ENCODE data around the gene FAM151B.
"Not testable (repeated sequence)": the region's sequence is repeated elsewhere in the genome, so short reads cannot be mapped to it uniquely, and the experiment has no call there.

The FAM151B gene

DNA sequence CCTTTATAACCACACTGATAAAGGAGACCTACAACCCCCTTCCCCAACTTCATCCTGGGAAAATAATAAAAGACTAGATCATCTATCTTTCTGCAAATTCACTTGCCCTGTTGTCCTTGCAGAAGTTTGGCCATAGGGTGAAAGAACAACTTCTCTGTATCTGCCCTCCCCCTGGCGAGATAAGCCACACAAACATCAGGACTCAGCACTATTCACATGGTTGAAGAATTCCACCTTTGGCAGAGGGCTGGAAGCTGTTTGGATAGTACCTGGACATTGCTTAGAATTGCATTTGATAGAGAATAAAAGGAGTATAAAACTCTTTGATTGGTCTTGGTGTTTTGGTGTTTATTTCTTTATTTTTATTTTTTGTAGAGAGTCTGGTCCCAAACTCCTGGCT, 16.9 kb downstream of the FAM151B start:
- no peak for DNase-seq

DNA sequence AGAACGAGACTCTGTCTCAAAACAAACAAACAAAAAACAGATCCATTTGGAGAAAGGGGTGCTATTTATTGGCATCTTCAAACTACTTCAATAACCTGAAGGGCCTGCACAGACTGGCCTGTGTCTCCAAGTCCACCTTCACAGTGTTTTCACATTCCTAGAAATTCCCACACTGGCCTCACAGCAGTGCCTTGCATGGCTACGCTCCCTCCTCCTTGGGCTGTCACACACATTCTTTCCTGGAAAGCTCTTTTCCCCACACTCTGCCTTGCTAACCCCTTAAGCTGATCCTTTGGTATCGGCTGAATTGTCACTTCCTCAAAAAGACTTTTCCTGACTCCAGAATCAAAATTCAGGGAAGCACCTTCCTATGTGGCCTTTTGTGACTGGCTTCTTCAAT, 19.8 kb downstream of the FAM151B start:
- no peak for DNase-seq

DNA sequence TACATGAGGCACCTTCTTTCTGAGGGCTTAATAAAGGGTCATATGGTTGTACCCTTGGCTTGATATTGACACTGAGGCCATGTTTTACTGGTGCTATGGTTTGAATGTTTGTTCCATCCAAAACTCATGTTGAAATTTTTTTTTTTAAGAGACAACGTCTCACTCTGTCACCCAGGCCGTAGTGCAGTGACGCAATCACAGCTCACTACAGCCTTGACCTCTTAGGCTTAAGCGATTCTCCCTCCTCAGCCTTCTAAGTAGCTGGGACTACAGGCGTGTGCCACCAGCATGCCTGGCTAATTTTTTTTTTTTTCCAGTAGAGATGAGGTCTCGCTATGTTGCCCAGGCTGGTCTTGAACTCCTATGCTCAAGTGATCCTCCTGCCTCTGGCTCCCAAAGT, 20.9 kb downstream of the FAM151B start:
- no peak for DNase-seq

DNA sequence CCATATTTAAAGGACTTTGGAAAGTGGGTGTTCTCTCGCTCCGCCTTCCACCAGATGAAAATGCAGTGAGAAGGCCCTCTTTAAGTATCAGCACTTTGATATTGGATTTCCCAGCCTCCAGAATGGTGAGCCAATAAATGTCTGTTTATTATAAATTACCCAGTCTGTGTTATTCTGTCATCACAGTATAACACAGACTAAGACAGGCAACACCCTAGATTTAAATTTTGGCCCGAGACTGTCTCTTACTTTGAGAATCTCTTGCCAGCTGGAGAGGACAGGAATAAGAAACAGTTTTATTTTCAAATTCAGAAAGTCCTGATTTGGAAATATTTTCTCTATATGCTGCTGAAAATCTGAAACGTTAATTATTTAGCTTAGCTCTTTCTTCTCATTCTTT, 21.5 kb downstream of the FAM151B start:
- DNase-seq, result no peak

DNA sequence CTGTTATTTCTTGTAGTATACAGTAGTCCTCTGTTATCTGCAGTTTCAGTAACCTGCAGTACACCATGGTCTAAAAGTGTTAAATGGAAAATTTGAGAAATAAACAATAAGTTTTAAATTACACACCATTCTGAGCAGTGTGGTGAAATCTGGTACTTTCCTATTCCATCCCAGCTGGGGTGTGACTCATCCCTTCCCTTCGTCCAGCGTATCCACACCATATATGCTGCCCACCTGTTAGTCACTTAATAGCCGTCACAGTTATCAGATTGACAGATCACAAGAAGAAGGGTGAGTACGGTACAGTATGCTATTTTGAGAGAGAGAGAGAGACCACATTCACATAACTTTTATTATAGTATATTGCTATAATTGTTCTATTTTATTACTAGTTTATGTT, 28.9 kb downstream of the FAM151B start:
- no peak for DNase-seq

DNA sequence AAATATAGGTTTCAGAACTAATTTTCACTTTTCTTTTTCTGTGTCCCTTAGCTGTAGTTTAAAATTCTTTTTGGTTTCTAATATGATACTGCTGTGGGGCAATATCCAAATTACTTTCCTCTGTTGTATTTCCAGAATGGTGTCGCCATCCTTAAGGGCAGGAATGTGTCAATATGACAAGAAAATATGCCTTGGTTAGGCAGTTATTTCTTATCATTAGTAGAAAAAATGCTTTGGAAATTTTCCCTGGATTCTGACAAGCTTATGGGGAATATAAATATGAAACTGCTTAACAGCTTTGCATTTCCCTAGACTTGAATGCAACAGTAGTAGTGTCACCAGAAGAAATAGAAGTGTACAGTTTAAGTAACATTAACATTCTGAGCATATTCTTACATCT, 52.8 kb downstream of the FAM151B start:
- no peak for DNase-seq

DNA sequence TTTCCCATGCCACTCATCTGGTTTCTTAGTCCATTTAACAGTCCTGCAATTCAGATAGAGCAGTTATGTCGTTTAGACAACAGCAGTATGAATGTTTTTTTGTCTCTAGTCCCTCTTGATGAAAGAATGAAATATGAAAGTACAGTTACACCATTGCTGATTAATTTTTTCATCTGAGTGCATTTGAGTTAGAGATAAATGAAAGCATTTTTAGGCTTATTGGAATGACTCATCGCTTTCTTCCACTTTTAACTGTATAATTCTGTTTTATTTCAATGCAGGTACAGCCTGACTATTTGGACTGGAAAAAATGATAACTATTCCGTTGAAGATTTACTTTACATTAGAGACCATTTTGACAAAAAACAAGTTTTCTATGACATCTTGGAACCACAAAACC, 53.5 kb downstream of the FAM151B start:
- DNase-seq, result no peak

DNA sequence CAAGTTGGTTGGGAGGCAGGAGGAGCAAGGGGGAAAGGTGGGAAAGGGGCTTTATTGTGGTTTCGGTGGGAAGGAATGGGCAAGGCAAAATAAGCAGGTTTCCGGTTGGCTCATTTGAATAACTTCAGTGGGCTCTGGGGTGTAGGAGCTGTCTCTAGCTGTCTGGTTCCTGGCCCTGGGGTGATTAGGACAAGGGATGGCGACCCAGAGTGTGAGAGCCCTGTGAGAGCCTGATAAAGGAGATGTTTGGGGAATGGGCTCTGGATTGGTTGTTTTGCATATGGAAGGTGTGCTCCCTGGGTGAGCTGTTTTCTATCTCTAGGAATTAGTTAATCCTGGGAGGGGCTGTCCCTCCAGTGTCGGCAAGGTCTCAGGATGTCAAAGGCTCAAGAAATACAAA, 66.7 kb downstream of the FAM151B start:
- no peak for DNase-seq

DNA sequence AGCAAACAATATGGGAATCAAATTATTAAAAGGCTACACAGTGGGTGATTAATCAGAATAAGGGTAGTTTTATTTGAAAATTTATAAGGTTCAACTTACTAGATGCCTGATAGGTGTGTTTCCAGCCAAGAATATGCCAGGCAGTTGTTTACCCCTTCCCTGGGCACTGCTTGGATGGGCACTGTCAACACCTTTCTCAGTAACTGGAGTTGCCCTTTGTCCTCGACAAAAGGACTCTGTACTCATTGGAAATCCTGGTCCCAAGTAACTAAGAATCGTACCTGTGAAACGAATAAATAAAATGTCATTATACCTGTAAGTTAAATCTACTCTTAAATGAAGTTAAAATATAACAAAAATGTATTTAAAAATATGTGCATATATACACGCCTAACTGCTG, 67.2 kb downstream of the FAM151B start:
- no peak for DNase-seq

DNA sequence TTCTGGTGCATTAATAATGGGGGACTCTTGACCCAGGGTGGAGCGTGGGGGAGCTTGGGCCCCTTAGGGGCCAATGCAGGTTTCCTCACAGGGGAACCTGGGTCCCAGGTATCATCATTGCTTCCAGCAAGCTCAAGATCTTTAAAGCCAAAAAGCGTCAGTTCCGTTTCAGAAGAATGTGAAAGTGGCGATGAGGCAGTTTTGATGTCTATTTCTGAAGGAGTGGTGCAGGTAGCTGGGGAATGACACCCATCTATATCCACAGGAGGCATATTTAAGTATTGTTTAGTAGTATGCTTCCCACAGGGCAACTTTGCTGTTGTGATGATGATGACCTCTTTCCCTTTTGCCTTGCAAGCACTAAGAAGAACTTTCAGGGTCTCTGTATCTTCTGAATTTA, 71.3 kb downstream of the FAM151B start:
- no peak for DNase-seq

DNA sequence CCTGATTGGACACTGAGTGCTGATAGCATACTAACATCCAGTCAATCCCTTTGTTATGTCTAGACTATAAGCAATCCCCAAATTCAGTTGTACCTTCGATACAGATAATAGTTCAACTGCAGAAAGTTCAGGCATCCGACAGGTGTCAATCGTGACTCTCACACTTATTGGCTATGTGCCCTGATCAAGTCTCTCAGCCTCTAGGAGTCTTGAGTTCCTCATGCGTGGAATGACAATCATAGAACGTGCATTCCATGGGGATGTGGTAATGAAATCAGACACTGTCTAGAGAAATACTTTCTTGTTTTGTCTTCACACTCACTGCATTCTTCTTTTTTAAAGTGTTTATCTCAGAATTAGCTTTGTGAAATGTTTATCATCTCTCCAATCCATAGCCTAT, 77.4 kb downstream of the FAM151B start:
- DNase-seq, result no peak

DNA sequence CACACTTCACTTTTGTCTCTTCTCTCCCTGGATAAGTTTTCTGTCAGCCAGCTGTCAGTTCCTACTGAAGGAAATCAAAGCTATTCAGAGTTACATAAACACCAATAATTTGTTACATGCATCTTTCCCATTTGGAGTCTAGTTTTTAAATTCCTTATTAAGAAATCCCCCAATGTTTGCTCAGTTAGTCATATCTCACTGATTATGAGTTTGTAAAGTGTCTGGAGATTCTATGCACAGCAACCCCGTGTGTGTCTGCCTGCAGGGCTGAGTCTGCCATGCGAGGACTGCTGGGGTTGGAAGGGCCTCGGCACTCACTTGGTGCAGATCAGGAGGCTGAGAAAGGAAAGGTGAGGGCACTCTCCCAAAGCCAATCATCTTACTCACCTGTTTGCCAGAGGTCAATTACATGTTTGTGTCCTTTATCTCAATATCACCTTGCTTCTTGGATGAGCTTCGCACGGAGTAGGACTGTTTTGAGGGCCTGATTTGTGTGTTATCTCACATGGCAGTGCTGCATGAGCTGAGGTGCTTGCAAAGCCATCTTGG, 78.9 kb downstream of the FAM151B start:
- DNase-seq, result no peak

DNA sequence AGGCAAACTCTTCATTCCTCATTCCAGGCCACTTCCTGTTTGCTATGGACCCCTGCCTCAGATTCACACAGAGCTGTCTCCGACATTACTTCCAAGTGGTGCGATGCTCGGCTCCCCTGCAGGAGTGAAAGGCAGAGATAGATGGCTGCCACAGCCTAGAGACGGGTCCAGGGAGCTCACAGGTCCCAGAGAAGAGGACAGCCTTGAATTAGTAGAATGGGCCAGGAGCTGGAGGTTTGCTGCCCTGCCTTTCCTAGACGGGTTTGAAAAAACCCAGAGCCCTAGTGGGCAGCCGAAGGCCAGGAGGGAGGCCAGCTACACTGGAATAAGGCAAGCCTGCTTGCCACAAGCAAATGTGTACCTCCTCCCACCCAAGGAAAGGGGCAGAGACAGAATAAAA, 80.4 kb downstream of the FAM151B start:
- DNase-seq, result no peak

DNA sequence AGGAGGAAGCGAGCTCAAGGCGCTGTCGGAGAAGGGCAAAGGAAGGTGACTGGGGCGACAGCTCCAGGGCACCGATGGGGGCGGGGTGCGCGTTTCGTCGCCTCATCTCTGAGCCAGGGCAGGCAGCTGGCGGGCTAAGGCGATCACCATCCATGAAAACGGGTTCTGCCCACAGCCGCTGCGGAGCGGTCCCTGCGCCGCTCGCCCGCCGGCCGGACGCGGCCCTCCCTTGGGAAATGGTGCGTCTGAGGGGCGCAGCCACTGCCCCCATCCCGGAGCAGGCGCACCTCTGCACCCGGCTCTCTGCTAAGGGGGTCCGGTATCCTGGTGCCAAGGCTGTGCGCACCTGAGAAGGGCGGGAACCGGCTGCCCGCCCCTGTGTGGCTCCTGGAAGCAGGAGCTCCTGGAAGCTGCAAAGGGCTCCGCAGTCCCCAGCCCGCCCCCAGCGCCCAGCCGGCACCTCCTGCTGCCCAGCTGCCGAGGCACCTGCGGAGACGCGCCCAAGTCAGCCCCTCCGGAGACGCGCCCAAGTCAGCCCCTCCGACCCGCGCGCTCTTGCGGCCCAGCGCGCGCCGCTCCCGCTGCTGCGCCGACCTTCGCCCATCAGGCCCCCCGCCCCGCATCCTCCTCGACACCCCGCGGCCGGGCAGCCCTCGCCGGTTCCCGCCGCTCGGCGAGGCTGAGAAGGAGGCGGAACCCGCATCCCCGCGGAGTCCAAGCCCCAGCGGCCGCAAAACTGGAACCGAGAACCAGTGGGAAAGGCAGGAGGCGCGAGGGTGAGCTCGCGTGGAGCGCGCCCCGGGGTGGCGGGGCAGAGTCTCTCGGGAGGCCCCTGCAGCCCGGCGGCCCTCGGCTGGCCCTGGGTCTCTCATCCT, 81.4 kb downstream of the FAM151B start:
- no peak for DNase-seq

DNA sequence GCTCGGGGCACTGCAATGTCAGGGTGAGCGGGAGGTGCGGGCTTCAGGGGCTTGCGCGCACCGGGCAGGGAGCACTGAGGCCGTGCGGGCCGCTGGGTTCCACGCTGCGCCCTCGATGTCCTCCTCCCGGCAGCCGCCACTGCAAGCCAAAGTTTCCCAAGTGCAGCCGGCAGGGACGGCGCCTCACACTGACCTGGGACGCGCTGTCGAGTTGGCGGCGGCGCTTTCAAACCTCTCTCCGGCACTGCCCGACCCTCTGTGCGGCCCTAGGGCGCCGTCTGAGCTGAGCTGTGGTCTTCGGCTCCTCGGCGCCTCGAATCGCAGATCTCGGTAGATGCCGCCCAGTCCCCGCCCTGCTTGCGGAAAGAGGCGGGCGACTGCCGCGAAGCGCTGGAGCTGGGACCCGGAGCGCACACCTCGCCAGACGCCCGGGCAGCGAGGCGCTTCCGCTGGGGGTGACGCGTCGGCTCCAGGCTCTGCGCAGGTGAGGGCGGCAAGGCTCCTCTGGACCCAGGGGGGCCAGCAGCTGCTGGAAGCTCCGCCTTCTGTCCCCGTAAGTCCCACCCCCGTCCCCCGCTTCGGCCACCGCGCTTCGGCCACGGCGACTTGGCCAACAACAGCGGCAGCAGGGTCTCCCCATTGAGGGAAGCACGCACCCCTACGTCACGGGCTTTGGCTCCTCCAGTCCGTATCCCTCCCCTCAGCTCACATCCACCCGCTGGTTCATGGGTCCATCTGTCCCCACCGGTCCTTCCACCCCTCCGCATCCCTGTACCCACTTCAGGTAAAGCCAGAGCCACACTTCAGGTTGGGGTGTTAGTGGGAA, 82.3 kb downstream of the FAM151B start, which contains the start of gene ANKRD34B:
ANKRD34B (minus strand) TSS at position 320 of the 826 bp plus-strand sequence. CDS start 10,261 bp downstream, outside the sequence.
- DNase-seq, result no peak

DNA sequence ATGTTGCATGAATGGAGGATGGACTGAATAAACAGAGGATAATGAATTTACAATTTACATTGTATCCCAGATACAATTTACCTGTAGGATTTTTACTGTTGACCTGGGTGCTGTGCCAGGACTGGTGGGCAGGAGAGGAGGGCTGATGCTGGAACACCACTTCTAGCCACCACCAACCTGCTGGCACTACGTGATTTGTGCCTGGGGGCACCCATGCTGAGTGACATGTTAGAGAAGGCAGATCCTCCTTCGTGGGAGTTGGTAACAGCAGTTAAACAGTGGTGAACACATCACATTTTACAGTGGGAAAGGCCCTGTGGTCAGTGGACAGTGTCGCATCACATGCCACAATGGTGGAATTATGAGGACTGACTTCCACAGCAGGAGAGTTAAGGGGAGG, 85.2 kb downstream of the FAM151B start:
- DNase-seq, result no peak

DNA sequence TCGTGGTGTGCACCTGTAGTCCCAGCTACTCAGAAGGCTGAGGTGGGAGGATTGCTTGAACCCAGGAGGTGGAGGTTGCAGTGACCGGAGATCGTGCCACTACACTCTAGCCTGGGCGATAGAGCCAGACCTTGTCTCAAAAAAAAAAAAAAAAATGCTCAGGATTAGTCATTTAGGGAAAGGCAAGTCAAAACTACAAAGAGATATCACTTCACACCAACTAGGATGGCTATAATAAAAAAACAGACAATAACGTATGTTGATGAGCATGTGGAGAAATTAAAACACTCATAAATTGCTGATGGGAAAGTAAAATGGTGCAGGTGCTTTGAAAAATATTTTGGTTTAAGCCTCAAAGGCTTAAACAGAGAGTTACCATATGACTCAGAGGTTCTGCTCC, 88.5 kb downstream of the FAM151B start:
- no peak for DNase-seq

DNA sequence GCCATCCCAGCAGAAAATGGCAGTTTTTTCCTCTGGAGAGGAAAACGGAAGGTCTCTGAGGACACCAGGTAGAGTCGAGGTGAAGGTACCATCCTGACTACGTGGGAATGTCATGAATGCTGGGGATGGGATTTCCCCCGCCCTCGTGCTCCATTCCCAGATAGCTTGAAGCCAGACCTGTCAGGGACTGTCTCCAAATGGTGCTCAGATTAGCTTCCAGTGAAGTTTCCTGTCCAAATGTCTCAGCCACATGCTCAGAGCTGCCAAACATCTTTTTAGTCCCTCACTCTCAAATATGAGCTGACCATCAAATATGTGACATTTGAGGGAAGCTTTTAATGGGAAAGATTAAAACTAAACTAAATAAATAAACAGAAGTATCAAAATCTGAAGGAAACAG, 89.8 kb downstream of the FAM151B start:
- DNase-seq, result no peak

DNA sequence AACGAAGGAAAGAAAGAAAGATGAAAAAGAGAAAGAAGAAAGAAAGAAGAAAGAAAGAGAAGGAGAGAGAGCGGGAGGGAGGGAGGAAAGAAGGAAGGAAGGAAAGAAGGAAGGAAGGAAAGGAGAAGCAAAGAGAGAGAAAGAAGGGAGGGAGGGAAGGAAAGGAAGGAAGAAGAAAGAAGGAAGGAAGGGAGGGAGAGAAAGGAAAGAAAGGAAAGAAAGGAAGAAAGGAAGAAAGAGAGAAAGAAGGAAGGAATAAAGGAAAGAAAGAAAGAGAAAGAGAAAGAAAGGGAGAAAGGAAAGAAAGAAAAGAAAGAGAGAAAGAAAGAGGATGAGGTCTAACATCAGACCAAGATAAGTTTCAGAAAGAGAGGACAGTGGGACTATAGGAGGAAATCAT, 91.2 kb downstream of the FAM151B start:
- no peak for DNase-seq

DNA sequence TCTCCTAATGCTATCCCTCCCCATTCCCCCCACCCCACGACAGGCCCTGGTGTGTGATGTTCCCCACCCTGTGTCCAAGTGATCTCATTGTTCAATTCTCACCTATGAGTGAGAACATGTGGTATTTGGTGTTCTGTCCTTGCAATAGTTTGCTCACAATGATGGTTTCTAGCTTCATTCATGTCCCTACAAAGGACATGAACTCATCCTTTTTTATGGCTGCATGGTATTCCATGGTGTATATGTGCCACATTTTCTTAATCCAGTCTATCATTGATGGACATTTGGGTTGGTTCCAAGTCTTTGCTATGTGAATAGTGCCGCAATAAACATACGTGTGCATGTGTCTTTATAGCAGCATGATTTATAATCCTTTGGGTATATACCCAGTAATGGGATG, 92.4 kb downstream of the FAM151B start:
- DNase-seq, result not testable (repeated sequence)

DNA sequence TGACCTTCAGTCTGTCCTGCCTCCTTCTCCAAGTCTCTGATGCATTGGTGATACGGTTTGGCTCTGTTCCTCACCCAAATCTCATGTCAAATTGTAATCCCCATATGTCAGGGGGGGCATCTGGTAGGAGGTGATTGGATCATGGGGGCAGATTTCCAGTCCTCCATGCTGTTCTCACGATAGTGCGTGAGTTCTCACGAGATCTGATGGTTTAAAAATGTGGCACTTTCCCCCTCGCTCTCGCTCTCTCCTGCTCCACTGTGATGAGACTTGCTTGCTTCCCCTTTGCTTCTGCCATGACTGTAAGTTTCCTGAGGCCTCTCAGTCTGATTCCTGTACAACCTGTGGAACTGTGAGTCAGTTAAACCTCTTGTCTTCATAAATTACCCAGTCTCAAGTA, 96.9 kb downstream of the FAM151B start:
- no peak for DNase-seq

DNA sequence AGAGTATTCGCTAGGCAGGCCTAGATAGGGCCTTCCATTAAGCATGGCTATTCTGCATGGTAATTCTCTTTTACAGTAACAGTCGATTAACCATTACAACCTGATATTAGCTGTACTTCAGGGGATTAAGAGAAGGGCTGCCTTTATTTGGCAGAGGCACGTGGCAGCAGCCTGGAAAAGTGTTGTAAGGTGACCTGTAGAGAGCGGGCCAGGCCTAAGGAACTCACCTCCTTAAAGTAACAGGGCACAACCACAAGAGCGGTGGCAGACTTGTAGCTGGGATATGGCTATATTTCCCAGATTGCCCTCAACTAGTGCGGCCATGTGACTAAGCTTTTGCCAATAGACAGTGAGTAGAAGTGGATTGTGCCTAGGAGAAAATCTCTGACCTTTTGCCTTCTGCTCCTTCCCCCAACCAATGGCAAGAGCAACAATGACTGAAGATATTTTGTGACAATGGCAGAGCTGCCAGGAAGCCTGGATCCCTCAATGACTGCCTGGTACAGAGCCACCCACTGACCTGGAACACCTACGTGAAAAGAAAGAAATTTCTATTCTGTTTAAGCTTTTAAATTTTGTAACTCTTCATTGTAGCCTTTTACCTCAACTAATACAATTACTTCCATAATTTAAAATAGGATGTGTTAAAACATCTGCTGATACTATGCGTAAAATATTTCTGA, 101.1 kb downstream of the FAM151B start:
- DNase-seq, result no peak

DNA sequence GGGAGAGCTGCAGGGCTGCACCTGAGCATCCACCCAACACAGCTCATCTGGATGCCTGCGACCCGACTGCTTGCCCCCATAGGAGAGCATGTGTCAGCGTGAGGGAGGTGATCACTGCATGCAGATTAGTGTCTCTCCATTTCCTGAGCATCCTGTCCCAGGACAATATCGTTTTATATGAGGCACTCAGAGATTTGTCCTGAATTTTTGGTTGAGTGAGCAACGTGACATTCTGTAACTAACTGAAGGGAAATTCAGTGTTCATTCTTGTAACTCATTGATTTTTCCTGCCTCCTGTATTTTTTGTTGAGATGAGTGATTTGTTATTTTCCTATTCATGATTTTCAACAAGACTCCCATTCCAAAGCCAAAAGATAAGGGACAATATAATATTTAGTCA, 102.9 kb downstream of the FAM151B start:
- DNase-seq, result no peak
